Coronary artery (tissue), 2 donors: ENCODE measurements around the gene KRTAP22-2.

Experiments used
- DNase-seq: peaks from one replicate; pipeline ENCODE4 v3.0.0-alpha.2; 2017; ENCODE audit warnings: low spot score
- H3K27ac ChIP-seq, 2 donors: fragments of 200-600 bp; sonication (generic); one replicate each; pipeline ENCODE4 v1.5.1; 2016 to 2019
- H3K4me3 ChIP-seq: fragments of 200-600 bp; sonication (generic); 2 replicates; pipeline ENCODE4 v1.5.1; 2016; ENCODE audit warnings: mild to moderate bottlenecking, moderate library complexity
- TF ChIP-seq, protein P1 (sequence below): fragments of 200-600 bp; sonication (generic); IDR thresholded peaks from one replicate; pipeline ENCODE4 v1.5.1; 2019; ENCODE audit warnings: antibody characterized with exemption

Gene KRTAP22-2

DNA sequence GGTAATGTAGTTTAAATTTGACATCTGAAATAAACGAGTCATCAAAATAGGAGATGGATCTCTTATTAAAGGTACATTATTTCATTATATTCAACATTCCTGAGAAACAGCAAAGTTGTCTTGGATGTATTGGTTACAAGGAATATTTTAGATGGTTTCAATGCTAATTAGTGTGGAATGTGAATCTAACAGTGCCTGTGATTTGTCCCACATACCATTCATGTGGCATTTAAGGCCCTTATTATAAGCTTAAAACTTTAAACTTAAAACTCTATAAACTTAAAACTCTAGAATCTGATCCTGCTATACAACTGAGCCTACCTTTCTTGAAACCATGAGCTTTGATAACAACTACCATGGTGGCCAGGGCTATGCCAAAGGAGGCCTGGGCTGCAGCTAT, 10.6 kb upstream of the KRTAP22-2 start, which contains the start of gene KRTAP22-1:
KRTAP22-1 (plus strand) TSS at position 301 of the 400 bp plus-strand sequence.
- Histone ChIP-seq H3K4me3 (no peak within 1 kb of the TSS), H3K27ac (no peak within 1 kb of the TSS)
- DNase-seq = no peak
- TF ChIP-seq, protein P1, sequence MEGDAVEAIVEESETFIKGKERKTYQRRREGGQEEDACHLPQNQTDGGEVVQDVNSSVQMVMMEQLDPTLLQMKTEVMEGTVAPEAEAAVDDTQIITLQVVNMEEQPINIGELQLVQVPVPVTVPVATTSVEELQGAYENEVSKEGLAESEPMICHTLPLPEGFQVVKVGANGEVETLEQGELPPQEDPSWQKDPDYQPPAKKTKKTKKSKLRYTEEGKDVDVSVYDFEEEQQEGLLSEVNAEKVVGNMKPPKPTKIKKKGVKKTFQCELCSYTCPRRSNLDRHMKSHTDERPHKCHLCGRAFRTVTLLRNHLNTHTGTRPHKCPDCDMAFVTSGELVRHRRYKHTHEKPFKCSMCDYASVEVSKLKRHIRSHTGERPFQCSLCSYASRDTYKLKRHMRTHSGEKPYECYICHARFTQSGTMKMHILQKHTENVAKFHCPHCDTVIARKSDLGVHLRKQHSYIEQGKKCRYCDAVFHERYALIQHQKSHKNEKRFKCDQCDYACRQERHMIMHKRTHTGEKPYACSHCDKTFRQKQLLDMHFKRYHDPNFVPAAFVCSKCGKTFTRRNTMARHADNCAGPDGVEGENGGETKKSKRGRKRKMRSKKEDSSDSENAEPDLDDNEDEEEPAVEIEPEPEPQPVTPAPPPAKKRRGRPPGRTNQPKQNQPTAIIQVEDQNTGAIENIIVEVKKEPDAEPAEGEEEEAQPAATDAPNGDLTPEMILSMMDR = no peak

DNA sequence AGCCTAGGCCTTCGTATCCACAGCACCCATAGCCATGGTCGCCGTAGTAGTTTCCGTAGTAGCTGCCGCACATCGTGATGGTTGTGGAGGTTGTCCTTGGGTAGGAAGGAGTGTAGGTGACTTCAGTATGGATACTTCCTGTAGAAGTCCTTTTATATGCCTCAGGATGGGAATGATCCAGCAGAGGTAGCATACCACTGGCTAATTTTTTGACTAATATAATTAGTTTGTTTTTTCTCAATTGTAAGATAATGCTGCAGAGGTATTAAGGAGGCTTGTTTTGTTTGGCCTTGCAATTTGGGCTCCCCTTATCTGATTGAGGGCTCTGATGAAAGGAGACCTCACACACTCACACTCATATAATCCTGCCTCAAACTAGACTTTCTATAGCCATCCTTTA, 8.6 kb upstream of the KRTAP22-2 start, which contains the start of gene KRTAP6-2:
KRTAP6-2 (minus strand) TSS at position 101 of the 400 bp plus-strand sequence; CDS start at position 73, 28 bp downstream.
- DNase-seq = no peak
- TF ChIP-seq, protein P1 = no peak
- no peak within 1 kb of the TSS for H3K27ac ChIP-seq
- no peak within 1 kb of the TSS for H3K4me3 ChIP-seq

DNA sequence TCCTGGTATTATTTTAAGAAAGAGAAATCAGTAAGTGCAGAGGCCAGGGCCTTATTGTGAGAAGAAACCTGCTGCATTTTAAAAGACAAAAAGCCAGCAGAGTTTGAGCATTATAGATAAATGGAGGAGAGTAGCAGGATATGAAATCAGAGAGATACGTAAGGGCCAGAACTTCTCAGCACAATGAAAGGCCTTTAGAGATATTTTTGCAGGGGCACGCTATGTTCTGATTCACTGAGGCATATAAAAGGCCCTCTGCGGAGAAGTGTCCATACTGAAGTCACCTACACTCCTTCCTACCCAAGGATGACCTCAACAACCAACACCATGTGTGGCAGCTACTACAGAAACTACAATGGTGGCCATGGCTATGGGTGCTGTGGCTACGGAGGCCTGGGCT, 1.9 kb upstream of the KRTAP22-2 start, which contains the start of gene KRTAP6-3:
KRTAP6-3 (plus strand) TSS at position 301 of the 400 bp plus-strand sequence; CDS start at position 307, 6 bp downstream.
- Histone ChIP-seq H3K4me3 (no peak within 1 kb of the TSS), H3K27ac (no peak within 1 kb of the TSS)
- TF ChIP-seq, protein P1 = no peak
- no peak for DNase-seq

DNA sequence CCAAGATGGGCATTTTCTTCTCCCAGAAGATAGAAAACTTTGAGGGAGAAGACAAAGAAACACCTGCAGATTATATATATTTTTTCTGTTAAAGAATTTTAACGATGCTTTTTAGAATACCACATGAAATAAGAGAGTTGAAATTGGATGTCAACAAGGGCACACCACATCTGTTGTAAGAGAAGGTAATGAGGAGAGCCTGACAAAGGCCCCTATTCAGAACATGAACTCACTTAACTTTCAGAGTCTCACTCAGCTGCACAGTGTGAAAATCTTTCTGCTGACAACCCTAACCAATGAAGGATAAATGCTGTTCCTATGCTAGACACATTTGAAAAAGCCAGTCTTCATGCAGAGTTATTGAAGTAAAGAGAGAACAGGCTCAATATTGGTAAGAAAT, 7.3 kb downstream of the KRTAP22-2 start:
- Histone ChIP-seq H3K27ac (no peak overlapping the region), H3K4me3 (no peak overlapping the region)
- TF ChIP-seq, protein P1 = no peak
- DNase-seq = no peak

DNA sequence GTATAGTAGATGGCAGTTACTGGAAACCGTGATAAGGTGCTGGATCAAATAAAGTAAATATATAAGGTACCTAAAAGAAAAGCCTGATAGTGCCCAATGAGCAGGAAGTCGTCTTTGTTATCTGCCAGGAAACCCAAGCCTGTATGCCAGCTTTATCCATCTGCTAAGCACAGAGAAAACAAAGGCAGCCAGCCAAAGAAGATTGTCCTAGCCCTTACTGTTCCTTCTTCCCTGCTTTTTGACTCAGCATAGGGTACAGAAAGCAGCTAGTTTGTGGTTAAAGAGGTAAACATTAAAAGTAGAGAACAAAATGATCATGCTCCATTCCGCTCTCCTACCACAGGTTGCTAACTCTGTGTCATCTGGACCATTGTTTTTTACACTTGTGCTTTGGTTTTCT, 10.1 kb downstream of the KRTAP22-2 start:
- Histone ChIP-seq H3K27ac (no peak overlapping the region), H3K4me3 (no peak overlapping the region)
- TF ChIP-seq, protein P1 = no peak
- DNase-seq = no peak

DNA sequence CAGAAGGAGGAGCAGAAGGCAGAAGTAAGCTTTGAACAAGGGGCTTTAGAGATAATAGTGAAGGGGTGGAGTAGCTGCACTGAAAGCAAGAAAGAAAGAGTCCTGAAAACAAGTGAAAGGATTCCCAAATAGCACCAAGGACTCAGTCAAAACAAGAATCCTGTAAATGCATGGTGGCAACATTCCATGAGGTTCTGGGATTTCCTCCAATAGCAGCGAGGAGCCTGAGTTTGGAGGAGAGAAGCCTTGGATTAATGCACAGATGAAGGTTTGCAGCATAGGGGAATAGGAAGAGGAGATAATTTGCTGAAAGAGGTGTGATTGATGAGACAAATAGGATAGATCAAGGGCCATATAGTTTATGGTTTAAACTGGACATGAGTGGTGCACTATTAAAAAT, 10.9 kb downstream of the KRTAP22-2 start:
- TF ChIP-seq, protein P1 = no peak
- H3K4me3 ChIP-seq = no peak overlapping the region
- DNase-seq = no peak
- no peak overlapping the region for H3K27ac ChIP-seq

DNA sequence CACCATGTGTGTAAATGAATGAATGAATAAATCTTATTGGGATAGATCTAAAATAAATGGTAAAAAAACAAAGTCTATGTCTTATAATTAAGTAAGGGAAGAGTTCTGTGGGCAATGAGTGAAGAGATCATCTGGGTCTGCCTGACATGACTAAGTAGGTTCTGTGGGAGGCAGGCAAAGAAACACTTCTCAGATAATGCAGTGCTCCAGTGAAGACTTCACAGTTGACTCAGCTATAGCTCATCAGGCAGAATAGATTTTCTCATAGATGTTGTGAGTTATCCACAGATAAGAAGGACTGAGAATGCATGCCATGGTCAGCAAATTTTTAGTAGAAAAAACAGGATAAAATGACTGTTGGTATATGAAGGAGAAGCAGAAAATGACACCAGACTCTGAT, 12.4 kb downstream of the KRTAP22-2 start:
- no peak overlapping the region for H3K4me3 ChIP-seq
- no peak for DNase-seq
- no peak overlapping the region for H3K27ac ChIP-seq
- TF ChIP-seq, protein P1 = no peak
